GM19099 (cell line): ENCODE data around the gene MYL7.

Source experiments
- POLR2A ChIP-seq: IDR thresholded peaks from 3 replicates; pipeline ENCODE4 v1.6.1; 2011; ENCODE audit warnings: low read depth; ENCODE audit not compliant: insufficient read length; ENCODE audit errors: extremely low read depth

MYL7 gene

GRCh38 chr7:44176486-44176885 lies 35.4 kb upstream of the MYL7 start:
- no peak for TF ChIP-seq POLR2A

GRCh38 chr7:44175730-44176129 lies 34.6 kb upstream of the MYL7 start:
- no peak for TF ChIP-seq POLR2A

DNA sequence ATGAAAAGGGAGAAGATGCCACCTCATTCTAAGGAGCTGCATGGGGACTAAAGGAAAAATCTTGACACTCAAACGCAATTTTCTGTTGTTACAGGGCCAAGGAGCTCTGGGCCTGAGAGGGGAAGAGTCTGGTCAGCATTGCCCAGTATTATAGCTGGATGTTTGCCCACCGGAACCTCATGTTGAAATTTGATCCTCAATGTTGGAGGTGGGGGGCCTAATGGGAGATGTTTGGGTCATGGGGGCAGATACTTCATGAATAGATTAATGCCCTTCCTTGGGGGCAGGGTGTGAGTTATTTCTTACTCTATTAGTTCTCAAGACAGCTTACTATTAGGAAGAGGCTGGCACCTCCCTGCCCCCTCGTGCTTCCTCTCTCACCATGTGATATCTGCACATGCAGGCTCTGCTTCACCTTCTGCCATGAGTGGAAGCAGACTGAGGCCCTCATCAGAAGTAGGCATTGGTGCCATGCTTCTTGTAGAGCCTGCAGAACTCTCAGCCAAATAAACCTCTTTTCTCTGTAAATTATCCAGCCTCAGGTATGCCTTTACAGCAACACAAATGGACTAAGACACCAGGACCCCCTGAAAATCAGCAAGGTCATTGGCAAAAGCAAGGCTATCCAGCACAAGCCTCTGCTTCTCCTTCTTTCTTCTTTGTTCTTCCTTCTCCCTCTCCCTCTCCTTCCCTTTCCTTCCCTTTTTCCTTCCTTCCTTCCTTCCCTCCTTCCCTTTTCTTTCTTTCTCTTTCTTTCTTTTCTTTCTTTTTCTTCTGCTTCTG lies 33.0 kb upstream of the MYL7 start:
- no peak for TF ChIP-seq POLR2A

- TF ChIP-seq POLR2A, result no peak
Observed at GRCh38 chr7:44172803-44173424, 31.8 kb upstream of the MYL7 start.

DNA sequence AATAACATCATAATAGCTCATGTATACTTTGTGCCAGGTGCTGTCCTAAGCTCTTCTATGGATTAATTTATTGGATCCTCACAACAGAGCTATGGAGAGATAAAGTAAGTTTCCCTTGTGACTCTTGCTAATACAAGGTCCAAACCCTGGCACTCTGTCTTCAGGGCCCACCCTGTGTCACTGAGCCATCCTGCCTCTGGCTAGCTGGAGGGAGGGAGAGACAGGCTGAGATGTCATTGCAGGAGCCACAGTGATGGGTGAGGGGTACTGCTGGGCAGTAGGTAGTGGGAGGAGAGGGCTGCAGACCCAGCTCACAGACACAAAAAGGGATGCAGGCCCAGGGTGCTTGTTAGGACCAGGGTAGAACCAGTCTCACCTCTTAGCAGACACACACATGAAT lies 31.2 kb upstream of the MYL7 start:
- no peak for TF ChIP-seq POLR2A

DNA sequence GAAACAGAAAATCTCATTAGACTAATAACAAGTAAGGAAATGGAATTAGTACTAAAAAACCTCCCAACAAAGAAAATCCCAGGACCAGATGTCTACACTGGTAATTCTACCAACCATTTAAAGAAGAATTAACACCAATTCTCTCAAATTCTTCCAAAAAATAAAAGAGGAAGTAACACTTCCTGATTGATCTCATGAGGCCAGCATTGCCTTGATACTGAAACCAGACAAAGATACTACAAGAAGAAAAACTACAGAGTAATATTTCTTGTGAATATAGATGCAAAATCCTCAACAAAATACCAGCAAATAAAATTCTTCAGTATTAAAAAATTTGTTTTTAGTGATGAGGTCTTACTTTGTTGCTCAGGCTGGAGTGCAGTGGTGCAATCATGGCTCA lies 26.8 kb upstream of the MYL7 start:
- TF ChIP-seq POLR2A, result no peak

- TF ChIP-seq POLR2A, result no peak
Observed at GRCh38 chr7:44163591-44163990, 22.5 kb upstream of the MYL7 start.

- TF ChIP-seq POLR2A, result no peak
Observed at GRCh38 chr7:44162785-44163395, 21.8 kb upstream of the MYL7 start.

DNA sequence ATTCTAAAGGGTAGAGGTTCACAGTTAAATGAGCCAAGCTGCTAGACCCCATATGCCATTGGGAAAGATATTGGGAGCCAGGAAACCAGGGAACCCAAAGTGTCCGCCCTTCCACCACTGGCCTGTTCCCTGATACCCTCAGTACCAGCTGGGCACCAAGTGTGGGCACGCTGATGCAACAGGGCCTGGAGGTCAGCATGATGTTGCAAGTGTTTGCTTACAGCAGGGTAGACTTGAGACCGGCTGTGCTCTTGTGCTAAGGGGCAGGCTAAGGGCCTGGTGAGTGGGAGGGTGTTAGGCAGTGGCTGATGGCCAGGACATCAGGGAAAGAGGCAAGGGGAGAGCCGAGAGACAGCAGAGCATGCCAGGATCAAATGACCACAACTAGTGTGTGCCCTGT lies 21.0 kb upstream of the MYL7 start:
- TF ChIP-seq POLR2A, result no peak

DNA sequence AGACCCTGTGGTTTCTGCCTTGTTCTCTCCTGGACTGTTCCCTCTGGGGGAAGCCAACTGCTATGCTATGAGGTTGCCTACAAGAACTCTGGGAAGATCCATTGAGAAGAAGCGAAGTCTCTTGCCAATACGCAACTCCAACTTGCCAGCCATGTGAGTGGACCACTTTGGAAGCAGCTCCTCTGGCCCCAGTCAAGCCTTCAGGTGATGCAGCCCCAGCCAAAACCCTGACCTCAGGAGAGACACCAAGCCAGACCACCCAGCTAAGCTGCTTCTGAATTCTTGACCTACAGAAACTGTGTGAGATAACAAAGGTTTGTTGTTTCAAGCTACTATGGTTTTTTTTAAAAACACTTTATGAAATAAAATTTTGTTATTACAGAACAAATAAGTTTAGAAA lies 20.2 kb upstream of the MYL7 start:
- no peak for TF ChIP-seq POLR2A

DNA sequence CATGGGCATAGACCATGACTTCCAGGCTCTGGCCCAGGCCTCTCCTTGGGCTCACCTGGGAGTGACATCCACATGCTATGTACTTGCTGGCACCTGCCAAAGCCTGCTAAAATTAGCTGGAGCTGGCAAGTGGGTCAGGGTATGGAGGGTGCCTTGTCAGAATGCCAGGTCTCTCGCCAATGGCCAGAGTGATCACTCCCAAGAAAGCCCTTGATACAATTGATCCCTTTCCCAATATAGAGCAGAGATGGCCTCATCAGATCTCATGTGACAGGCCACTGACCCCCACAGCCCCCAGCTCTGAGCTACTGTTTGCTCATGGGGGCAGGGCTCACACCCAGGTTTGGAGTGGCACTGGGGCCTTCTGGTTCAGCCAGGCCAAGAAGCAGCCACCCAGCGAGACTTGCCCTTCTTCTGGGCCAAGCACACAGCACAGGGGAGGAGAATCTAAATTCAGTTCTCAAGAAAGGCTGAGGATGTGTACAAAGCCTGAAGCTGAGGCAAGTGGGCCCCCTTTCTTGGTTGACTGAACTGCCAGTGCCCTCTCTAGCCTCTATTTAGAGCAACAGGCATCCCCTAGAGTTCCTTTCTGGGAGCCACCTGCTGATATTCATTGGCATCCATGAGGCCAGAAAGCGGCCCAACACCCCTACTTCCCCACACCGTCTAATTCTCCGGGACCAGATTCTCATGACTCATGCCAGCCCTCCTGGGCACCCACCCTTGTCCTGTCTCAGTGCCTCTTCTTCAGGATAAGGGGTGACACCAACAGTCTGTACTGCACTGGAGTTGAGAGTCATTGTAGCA lies 18.9 kb upstream of the MYL7 start:
- no peak for TF ChIP-seq POLR2A

DNA sequence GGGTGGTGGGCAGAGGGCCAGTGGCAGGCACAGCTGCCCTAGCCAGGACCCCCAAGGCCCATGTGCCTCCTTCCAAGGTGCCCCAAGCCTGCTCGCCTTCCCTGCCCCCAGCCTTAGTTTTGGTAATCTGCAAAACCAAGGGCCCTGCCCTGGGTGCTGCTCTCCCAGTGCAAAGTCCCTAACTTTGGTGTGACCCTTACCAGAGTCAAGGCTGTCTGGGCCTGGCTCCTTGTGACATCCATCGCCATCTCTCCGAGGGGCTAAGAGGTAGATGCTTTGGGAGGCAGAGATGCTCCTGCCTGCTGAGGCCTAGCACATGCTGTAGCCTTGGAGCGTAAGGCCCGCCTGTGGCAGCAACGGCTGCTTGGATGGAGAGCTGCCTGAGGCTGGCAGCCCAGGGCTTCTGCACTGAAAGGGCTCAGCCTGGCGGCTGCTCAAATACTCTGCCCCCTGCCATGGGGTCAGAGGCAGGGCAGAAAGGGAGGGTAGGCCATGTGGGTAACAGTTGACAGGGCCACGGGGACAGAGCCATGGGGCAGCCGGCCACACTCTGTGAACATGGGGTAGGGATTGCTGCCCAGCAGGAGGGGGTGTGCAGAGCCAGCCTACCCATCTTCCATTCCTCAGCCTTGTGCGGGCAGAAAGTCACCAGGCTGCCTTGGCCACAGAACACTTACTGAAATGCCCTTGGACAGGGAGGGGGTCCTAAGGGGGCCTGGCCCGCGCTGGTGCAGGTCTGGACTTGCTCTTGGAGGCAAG lies 17.9 kb upstream of the MYL7 start:
- no peak for TF ChIP-seq POLR2A

DNA sequence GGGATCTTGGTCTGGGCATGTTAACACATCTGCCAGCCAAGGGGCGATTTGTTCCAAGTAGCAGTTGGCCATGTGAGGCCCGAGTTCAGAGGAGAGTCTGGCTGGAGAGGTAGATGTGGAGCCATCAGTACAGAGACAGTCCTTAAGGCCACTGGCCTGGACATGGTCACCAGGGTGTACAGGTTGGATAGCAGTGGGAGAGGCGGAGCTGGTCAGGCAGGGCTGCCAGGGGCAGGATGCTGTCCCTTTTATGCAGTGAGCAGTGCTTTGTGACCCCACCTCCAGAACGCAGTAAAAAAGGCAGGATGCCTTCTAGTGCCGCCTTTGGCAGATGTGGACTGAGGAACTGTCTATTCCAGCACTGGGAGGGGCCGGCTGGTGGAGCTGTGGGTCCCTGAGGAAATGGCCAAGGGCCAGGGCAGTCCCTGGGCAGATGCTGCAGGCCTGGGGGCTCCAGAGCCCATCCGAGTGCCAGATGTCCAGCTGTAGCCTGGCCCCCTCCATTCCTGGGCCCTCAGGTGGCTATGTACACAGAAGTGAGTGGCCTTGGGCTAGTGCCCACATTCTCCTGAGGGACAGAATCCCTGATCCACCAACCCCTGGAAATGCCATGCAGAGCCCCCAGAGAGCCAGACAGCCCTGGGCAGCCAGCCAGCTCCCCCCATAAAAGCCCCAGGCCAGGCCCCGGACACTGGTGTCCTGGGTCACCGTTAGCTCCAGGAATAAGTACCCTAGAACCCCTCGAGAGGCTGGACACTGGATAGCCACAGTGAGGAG lies 17.2 kb upstream of the MYL7 start:
- TF ChIP-seq POLR2A, result no peak
